Cardiac muscle cell (in vitro differentiated cells and primary cell): ENCODE results near the gene ZNF555. TPM values are rescaled to one million over a fixed set of nuclear protein-coding genes. Genes with fewer than 3 reads are reported as not detected.
"Not testable (repeated sequence)": the region's sequence is repeated elsewhere in the genome, so short reads cannot be mapped to it uniquely, and the experiment has no call there.

Source experiments
- DNase-seq, 2 donors: peaks; one replicate each; pipeline versions ENCODE4 v3.0.0 to v3.0.0-alpha.2; 2010 to 2017; ENCODE audit warnings: low read depth in 1 of 2, low spot score in 1 of 2
- H3K27ac ChIP-seq: fragments of 200-600 bp; sonication (generic); 2 replicates; pipeline ENCODE4 v1.5.1; 2016
- H3K27me3 ChIP-seq: fragments of 200-600 bp; sonication (generic); 2 replicates; pipeline ENCODE4 v1.6.0; 2016; ENCODE audit warnings: control low read depth
- H3K36me3 ChIP-seq: fragments of 200-600 bp; sonication (generic); 2 replicates; pipeline ENCODE4 v1.5.1; 2016; ENCODE audit warnings: control low read depth
- H3K4me1 ChIP-seq: fragments of 200-600 bp; sonication (generic); 2 replicates; pipeline ENCODE4 v1.8.1; 2017; ENCODE audit warnings: low read depth, mild to moderate bottlenecking, mixed run types
- H3K4me3 ChIP-seq: fragments of 200-600 bp; sonication (generic); 2 replicates; pipeline ENCODE4 v1.5.1; 2016; ENCODE audit warnings: mild to moderate bottlenecking
- H3K9me3 ChIP-seq: fragments of 200-600 bp; sonication (generic); 2 replicates; pipeline ENCODE4 v1.5.1; 2017; ENCODE audit warnings: low read depth, mild to moderate bottlenecking, control low read depth
- CTCF ChIP-seq: IDR thresholded peaks from 2 replicates; pipeline ENCODE4 v1.5.1; 2012; ENCODE audit warnings: low read depth, mild to moderate bottlenecking, low read length
- polyA plus RNA-seq: library from polyadenylated mRNA; unstranded; fragments of >200 nt; fragmentation: Nextera tagmentation; extraction: Ambion mirVana; gene quantifications from 2 replicates; pipeline ENCODE4 v1.2.1, GENCODE V29; 2016
- total RNA-seq: library from RNA; depleted of rRNA; stranded (reverse); fragments of >200 nt; gene quantifications from 2 replicates; pipeline ENCODE4 v1.2.3, GENCODE V29; 2016

ZNF555 gene
- total and polyA plus RNA-seq, 2 experiments from 2014 or later: 9.0 to 9.5 TPM

- TF ChIP-seq CTCF: no peak
- no peak overlapping the region for H3K4me3 ChIP-seq
- H3K36me3 ChIP-seq: no peaks in the 10 kb centered on the region
- H3K27ac ChIP-seq: no peak overlapping the region
- no peaks in the 10 kb centered on the region for H3K9me3 ChIP-seq
- no peaks in the 10 kb centered on the region for H3K27me3 ChIP-seq
- H3K4me1 ChIP-seq: no peaks in the 10 kb centered on the region
- DNase-seq: no peak
Observed at GRCh38 chr19:2902590-2903218, 61.4 kb downstream of the ZNF555 start.

DNA sequence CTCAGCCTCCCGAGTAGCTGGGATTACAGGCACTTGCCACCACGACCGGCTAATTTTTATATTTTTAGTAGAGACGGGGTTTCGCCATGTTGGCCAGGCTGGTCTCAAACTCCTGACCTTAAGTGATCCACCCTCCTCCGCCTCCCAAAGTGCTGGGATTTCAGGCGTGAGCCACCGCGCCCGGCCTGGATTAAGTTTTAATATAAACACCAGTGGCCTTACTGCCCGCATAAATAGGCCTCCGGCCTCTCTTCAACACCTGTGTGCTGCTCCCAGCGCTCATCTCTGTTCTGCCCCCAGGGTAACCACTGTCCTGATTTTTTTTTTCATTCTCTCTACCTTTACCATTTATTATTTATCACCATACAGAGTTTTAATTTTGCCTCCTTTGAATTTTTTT lies 62.1 kb downstream of the ZNF555 start:
- DNase-seq, H3K27me3 ChIP-seq, H3K4me3 ChIP-seq, H3K36me3 ChIP-seq, H3K9me3 ChIP-seq, H3K27ac ChIP-seq, H3K4me1 ChIP-seq: not testable (repeated sequence)

- DNase-seq: no peak
- no peaks in the 10 kb centered on the region for H3K4me1 ChIP-seq
- H3K27ac ChIP-seq: no peak overlapping the region
- no peak overlapping the region for H3K4me3 ChIP-seq
- H3K27me3 ChIP-seq: no peaks in the 10 kb centered on the region
- no peaks in the 10 kb centered on the region for H3K9me3 ChIP-seq
- no peaks in the 10 kb centered on the region for H3K36me3 ChIP-seq
- no peak for TF ChIP-seq CTCF
Observed at GRCh38 chr19:2905918-2906519, 64.7 kb downstream of the ZNF555 start.

DNA sequence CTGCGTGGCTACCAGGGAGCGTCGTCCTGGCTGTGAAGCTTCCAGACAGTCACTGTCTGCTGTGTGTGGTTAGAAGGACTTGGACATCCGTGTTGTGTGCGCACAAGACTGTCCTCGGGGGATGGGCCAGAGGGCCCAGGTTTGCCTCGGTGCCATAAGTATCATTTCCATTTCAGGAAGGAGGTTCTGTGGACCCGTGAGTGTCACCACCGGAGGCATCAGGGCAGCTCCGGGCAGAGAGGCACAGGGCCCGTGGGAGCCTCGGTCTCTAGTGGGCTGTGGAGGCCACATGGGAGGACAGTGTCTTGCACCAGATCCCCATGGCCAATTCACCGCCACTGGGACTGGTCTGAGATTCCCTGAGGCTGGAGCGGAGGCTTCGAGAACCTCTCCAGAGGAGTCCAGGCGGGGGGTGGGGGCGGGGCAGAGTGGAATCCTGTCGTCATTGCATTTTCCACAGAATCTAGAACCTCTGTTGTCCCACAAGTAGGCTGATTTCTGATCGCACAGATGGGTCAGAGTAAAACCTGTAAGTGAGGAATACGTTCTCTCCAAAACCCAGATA lies 65.4 kb downstream of the ZNF555 start:
- H3K36me3 ChIP-seq: no peaks in the 10 kb centered on the region

More for the DNA sequence above, 65.4 kb downstream of the ZNF555 start:
- Histone ChIP-seq H3K27ac (no peak overlapping the region), H3K27me3 (no peaks in the 10 kb centered on the region), H3K9me3 (no peaks in the 10 kb centered on the region), H3K4me1 (no peaks in the 10 kb centered on the region), H3K4me3 (no peak overlapping the region)
- no peak for DNase-seq
- TF ChIP-seq CTCF: no peak

Other genes starting within 250 kb of the ZNF555 start
- 14.3 and 20.4 TPM in 2 replicates for gene GNG7, start 138.8 kb upstream of the ZNF555 start, total RNA-seq
- 24.8 and 34.4 TPM in 2 replicates for gene GNG7, start 138.8 kb upstream of the ZNF555 start, polyA plus RNA-seq
- gene DIRAS1, start 120.1 kb upstream of the ZNF555 start, total RNA-seq: 3.0 and 4.2 TPM in 2 replicates
- 3.1 and 3.3 TPM in 2 replicates for gene DIRAS1, start 120.1 kb upstream of the ZNF555 start, polyA plus RNA-seq
- gene SLC39A3, start 101.5 kb upstream of the ZNF555 start, total RNA-seq: 29.4 and 33.5 TPM in 2 replicates
- 36.6 and 46.0 TPM in 2 replicates for gene SLC39A3, start 101.5 kb upstream of the ZNF555 start, polyA plus RNA-seq
- 102 and 106 TPM in 2 replicates for gene SGTA, start 58.2 kb upstream of the ZNF555 start, total RNA-seq
- 135 and 137 TPM in 2 replicates for gene SGTA, start 58.2 kb upstream of the ZNF555 start, polyA plus RNA-seq
- gene THOP1, start 56.0 kb upstream of the ZNF555 start, total RNA-seq: 111 and 126 TPM in 2 replicates
- 73.9 and 81.3 TPM in 2 replicates for gene THOP1, start 56.0 kb upstream of the ZNF555 start, polyA plus RNA-seq
- 11.6 and 18.2 TPM in 2 replicates for gene ZNF554, start 21.6 kb upstream of the ZNF555 start, total RNA-seq
- gene ZNF554, start 21.6 kb upstream of the ZNF555 start, polyA plus RNA-seq: 11.1 and 12.4 TPM in 2 replicates
- 0.04 and 0.21 TPM in 2 replicates for gene ZNF556, start 25.9 kb downstream of the ZNF555 start, total RNA-seq
- gene ZNF556, start 25.9 kb downstream of the ZNF555 start, polyA plus RNA-seq: 0.09 TPM in 1 of 2 replicates, not detected in the other
- 2.1 and 4.1 TPM in 2 replicates for gene ZNF57, start 59.5 kb downstream of the ZNF555 start, total RNA-seq
- gene ZNF57, start 59.5 kb downstream of the ZNF555 start, polyA plus RNA-seq: 4.4 and 5.4 TPM in 2 replicates
- 4.4 and 4.7 TPM in 2 replicates for gene ZNF77, start 103.5 kb downstream of the ZNF555 start, total RNA-seq
- gene ZNF77, start 103.5 kb downstream of the ZNF555 start, polyA plus RNA-seq: 2.6 and 7.7 TPM in 2 replicates
- 30.3 and 35.4 TPM in 2 replicates for gene TLE6, start 136.1 kb downstream of the ZNF555 start, total RNA-seq
- gene TLE6, start 136.1 kb downstream of the ZNF555 start, polyA plus RNA-seq: 42.8 and 45.8 TPM in 2 replicates
- 71.1 and 95.9 TPM in 2 replicates for gene TLE2, start 187.8 kb downstream of the ZNF555 start, total RNA-seq
- gene TLE2, start 187.8 kb downstream of the ZNF555 start, polyA plus RNA-seq: 102 and 105 TPM in 2 replicates
- 612 and 690 TPM in 2 replicates for gene TLE5, start 221.0 kb downstream of the ZNF555 start, total RNA-seq
- gene TLE5, start 221.0 kb downstream of the ZNF555 start, polyA plus RNA-seq: 446 and 487 TPM in 2 replicates